MCF 10A (cell line): Measurements from ENCODE around the gene RELCH. TPM values are rescaled to one million over a fixed set of nuclear protein-coding genes. Genes with fewer than 3 reads are reported as not detected.
A peak's percentile ranks its signal among the peaks of the same experiment; 100 is the strongest.

Experiments used
- BruUV-seq: library from RNA; stranded (reverse); fragments of 400-500 nt; replicated peaks from 2 replicates; lab custom pipeline; 2021; lab: Mats Ljungman, UMichigan
- CTCF ChIA-PET: fragments of 300-600 bp; sonication (Branson Sonifier 250); formaldehyde crosslinking; extraction: SDS; loops from one replicate; lab custom pipeline; 2021; ENCODE audit warnings: antibody characterized with exemption, inconsistent platforms; lab: Yijun Ruan, JAX
- POLR2A ChIA-PET: fragments of 300-600, 350-650 bp; sonication (Branson Sonifier 250); formaldehyde crosslinking; extraction: SDS; loops from one replicate; lab custom pipeline; 2020; ENCODE audit warnings: antibody characterized with exemption, inconsistent platforms; lab: Yijun Ruan, JAX
- DNase-seq: peaks from one replicate; pipeline ENCODE4 v3.0.0-alpha.2; 2018; ENCODE audit not compliant: unreplicated experiment
- H3K27ac Mint-ChIP-seq: one replicate; pipeline ENCODE4 v1.8.0; 2022; ENCODE audit warnings: mild to moderate bottlenecking, low read depth, mixed read lengths; ENCODE audit not compliant: unreplicated experiment
- H3K27me3 Mint-ChIP-seq: one replicate; pipeline ENCODE4 v1.8.0; 2022; ENCODE audit warnings: mixed read lengths; ENCODE audit not compliant: insufficient read depth, unreplicated experiment
- H3K36me3 Mint-ChIP-seq: one replicate; pipeline ENCODE4 v1.8.0; 2022; ENCODE audit warnings: mild to moderate bottlenecking, moderate library complexity, mixed read lengths; ENCODE audit not compliant: insufficient read depth, unreplicated experiment
- H3K4me1 Mint-ChIP-seq: one replicate; pipeline ENCODE4 v1.8.0; 2022; ENCODE audit warnings: mixed read lengths; ENCODE audit not compliant: insufficient read depth, unreplicated experiment
- H3K4me3 Mint-ChIP-seq: one replicate; pipeline ENCODE4 v1.8.0; 2022; ENCODE audit warnings: mild to moderate bottlenecking, moderate library complexity, mixed read lengths; ENCODE audit not compliant: unreplicated experiment
- H3K9me3 Mint-ChIP-seq: one replicate; pipeline ENCODE4 v1.8.0; 2022; ENCODE audit warnings: mixed read lengths; ENCODE audit not compliant: unreplicated experiment
- CTCF ChIP-seq: fragments of 200-600 bp; IDR thresholded peaks from one replicate; pipeline ENCODE4 v1.8.0; 2022; ENCODE audit warnings: antibody characterized with exemption, mild to moderate bottlenecking; ENCODE audit not compliant: unreplicated experiment
- intact Hi-C: fragments of 100-400 bp; cut with micrococcal nuclease; formaldehyde crosslinking; loops from 2 replicates; pipeline ENCODE4 v1.14.1; 2022
- total RNA-seq: library from RNA; stranded (reverse); gene quantifications from 2 replicates; pipeline ENCODE4 v1.2.3, GENCODE V29; 2022

Gene RELCH
- total RNA-seq, 1 experiment from 2014 or later: 24.7 TPM

- CTCF ChIA-PET: interaction anchor here (0.6 to 1.3 kb wide), 2 partner anchors 10 to 84 kb away, joined by 3 read pairs; no protein-coding TSS in a partner anchor
- no TSS peak for BruUV-seq
- Mint-ChIP-seq H3K9me3 (no peaks in the 10 kb centered on the region), H3K27ac (no peak overlapping the region), H3K4me1 (peaks cover 11% of the 10 kb centered on the region), H3K36me3 (peaks cover 4% of the 10 kb centered on the region), H3K4me3 (no peak overlapping the region), H3K27me3 (no peaks in the 10 kb centered on the region)
- peak; percentile 37 for DNase-seq
- TF ChIP-seq CTCF: no peak
- intact Hi-C loops: no loop called here
- POLR2A ChIA-PET: interaction anchor here (1.2 kb wide), 1 partner anchor 21 kb away, joined by 3 read pairs; no protein-coding TSS in a partner anchor
These were observed 154.4 kb downstream of the RELCH start for GRCh38 chr18:62341473-62341872.

- ChIA-PET CTCF (no interaction called here), POLR2A (no interaction called here)
- intact Hi-C loops: no loop called here
These were observed 155.8 kb downstream of the RELCH start for GRCh38 chr18:62342884-62343283.

GRCh38 chr18:62343316-62343715 lies 156.3 kb downstream of the RELCH start:
- H3K9me3 Mint-ChIP-seq: no peaks in the 10 kb centered on the region
- H3K27me3 Mint-ChIP-seq: no peaks in the 10 kb centered on the region
- no peak for DNase-seq
- no TSS peak for BruUV-seq
- no peak overlapping the region for H3K4me3 Mint-ChIP-seq
- peaks cover 4% of the 10 kb centered on the region for H3K36me3 Mint-ChIP-seq
- TF ChIP-seq CTCF: no peak
- ChIA-PET CTCF (no interaction called here), POLR2A (no interaction called here)
- intact Hi-C loops: no loop called here
- H3K4me1 Mint-ChIP-seq: peaks cover 11% of the 10 kb centered on the region
- H3K27ac Mint-ChIP-seq: no peak overlapping the region

More at GRCh38 chr18:62342884-62343283, 155.8 kb downstream of the RELCH start:
- Mint-ChIP-seq H3K4me3 (no peak overlapping the region), H3K9me3 (no peaks in the 10 kb centered on the region), H3K36me3 (peaks cover 4% of the 10 kb centered on the region), H3K4me1 (peaks cover 11% of the 10 kb centered on the region), H3K27me3 (no peaks in the 10 kb centered on the region), H3K27ac (no peak overlapping the region)
- DNase-seq: no peak
- no TSS peak for BruUV-seq
- no peak for TF ChIP-seq CTCF

- no peak for DNase-seq
- POLR2A ChIA-PET: interaction anchor here (0.6 to 0.8 kb wide), 2 partner anchors 42 to 979 kb away, joined by 3 to 4 read pairs; no protein-coding TSS in a partner anchor
- H3K4me1 Mint-ChIP-seq: no peaks in the 10 kb centered on the region
- no peaks in the 10 kb centered on the region for H3K36me3 Mint-ChIP-seq
- H3K9me3 Mint-ChIP-seq: no peaks in the 10 kb centered on the region
- no peak overlapping the region for H3K27ac Mint-ChIP-seq
- no peaks in the 10 kb centered on the region for H3K27me3 Mint-ChIP-seq
- intact Hi-C loops: no loop called here
- CTCF ChIA-PET: no interaction called here
- no peak overlapping the region for H3K4me3 Mint-ChIP-seq
- BruUV-seq: no TSS peak
- no peak for TF ChIP-seq CTCF
These were observed 158.9 kb downstream of the RELCH start for GRCh38 chr18:62345909-62346308.
